ENCODE data around the gene RET.

DNA sequence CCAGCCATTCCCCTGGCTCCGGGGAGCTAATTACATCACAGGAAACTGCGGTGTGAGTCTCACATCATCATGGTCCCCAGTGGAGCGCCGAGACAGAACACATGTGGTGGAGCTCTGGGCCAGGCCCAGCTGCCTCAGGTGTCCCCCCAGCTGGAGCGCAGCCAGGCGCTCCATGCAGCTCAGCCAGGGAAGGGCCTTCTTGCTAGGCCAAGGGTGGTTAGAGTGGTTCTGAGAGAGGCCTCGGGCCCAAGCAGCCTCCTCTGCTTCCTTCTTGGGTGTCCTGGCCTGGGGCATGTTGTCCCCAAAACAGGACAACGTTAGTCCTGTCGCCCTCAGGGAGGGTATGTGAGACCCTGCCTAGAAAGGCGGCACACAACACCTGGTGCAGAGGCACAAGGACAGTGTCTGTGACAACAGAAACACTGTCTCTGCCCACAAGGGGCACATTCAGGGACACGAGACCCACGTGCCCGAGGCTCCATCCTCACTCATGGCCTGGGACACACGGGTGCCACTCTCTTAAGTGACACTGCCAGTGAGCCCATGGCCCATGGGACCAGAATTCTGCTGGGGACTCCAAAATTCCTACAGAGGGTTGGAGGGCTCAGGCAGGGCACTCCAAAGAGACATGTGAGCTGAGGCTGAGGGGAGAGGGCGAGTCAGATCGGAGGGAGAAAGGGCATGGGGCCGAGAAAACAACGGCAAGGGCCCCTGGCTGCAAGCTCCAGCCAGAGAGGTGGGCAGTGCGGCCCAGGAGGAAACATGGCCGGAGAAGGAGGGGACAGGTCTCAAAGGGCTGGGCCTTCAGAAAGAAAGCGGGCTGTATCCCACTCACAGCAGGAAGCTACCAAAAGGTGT, 37.0 kb upstream of the RET start:
- TF ChIP-seq CTCF (IDR thresholded peaks at IDR 0.05 in 4 of 5, conservative IDR thresholded peaks at IDR 0.05 in 1 of 5) (no peak), POLR2A (IDR thresholded peaks at IDR 0.05) (no peak)
